Neural progenitor cell (in vitro differentiated cells): Measurements from ENCODE around the gene ADAM20. TPM values are rescaled to one million over a fixed set of nuclear protein-coding genes. Genes with fewer than 3 reads are reported as not detected.
A peak's percentile ranks its signal among the peaks of the same experiment; 100 is the strongest.

Source experiments
- DNase-seq: peaks from one replicate; pipeline ENCODE4 v3.0.0-alpha.2; 2016; ENCODE audit warnings: low spot score
- H2AFZ ChIP-seq: fragments of 200-600 bp; sonication (generic); replicated peaks from 2 replicates; pipeline ENCODE4 v1.6.1; 2016; ENCODE audit warnings: antibody characterized with exemption
- H3F3A ChIP-seq: fragments of 200-600 bp; sonication (generic); 2 replicates; pipeline ENCODE4 v1.6.1; 2016; ENCODE audit warnings: antibody characterized with exemption, low read depth
- H3K27ac ChIP-seq: fragments of 200-600 bp; sonication (generic); 2 replicates; pipeline ENCODE4 v1.5.1; 2016; ENCODE audit warnings: mild to moderate bottlenecking
- H3K27me3 ChIP-seq: fragments of 200-600 bp; sonication (generic); 2 replicates; pipeline ENCODE4 v1.6.1; 2016; ENCODE audit warnings: mild to moderate bottlenecking, moderate library complexity
- H3K36me3 ChIP-seq: fragments of 200-600 bp; sonication (generic); 2 replicates; pipeline ENCODE4 v1.5.1; 2016
- H3K4me1 ChIP-seq: fragments of 200-600 bp; sonication (generic); 2 replicates; pipeline ENCODE4 v1.6.1; 2016; ENCODE audit warnings: mixed run types
- H3K4me2 ChIP-seq: fragments of 200-600 bp; sonication (generic); 2 replicates; pipeline ENCODE4 v1.6.1; 2016
- H3K4me3 ChIP-seq: fragments of 200-600 bp; sonication (generic); 2 replicates; pipeline ENCODE4 v1.5.1; 2016
- H3K79me2 ChIP-seq: fragments of 200-600 bp; sonication (generic); 2 replicates; pipeline ENCODE4 v1.6.1; 2016; ENCODE audit warnings: low read depth
- H3K9ac ChIP-seq: fragments of 200-600 bp; sonication (generic); 2 replicates; pipeline ENCODE4 v1.6.1; 2016
- H3K9me3 ChIP-seq: fragments of 200-600 bp; sonication (generic); 2 replicates; pipeline ENCODE4 v1.5.1; 2016; ENCODE audit warnings: low read depth
- H4K20me1 ChIP-seq: fragments of 200-600 bp; sonication (generic); 2 replicates; pipeline ENCODE4 v1.6.1; 2016; ENCODE audit warnings: low read depth
- H3K27ac Mint-ChIP-seq: 3 replicates; pipeline ENCODE4 v1.8.0; 2021; ENCODE audit warnings: mixed read lengths
- H3K27me3 Mint-ChIP-seq: 2 replicates; pipeline ENCODE4 v1.8.0; 2022; ENCODE audit warnings: low read depth, mild to moderate bottlenecking, inconsistent platforms, moderate library complexity, mixed read lengths; ENCODE audit not compliant: insufficient read depth
- H3K36me3 Mint-ChIP-seq: 3 replicates; pipeline ENCODE4 v1.8.0; 2021; ENCODE audit warnings: mixed read lengths
- H3K4me1 Mint-ChIP-seq: 3 replicates; pipeline ENCODE4 v1.8.0; 2021; ENCODE audit warnings: mixed read lengths
- H3K4me3 Mint-ChIP-seq: 3 replicates; pipeline ENCODE4 v1.8.0; 2021; ENCODE audit warnings: mild to moderate bottlenecking, moderate library complexity, mixed read lengths
- H3K9me3 Mint-ChIP-seq: 3 replicates; pipeline ENCODE4 v1.8.0; 2020; ENCODE audit warnings: mixed read lengths
- EZH2 ChIP-seq: fragments of 200-600 bp; sonication (generic); IDR thresholded peaks from 2 replicates; pipeline ENCODE4 v1.6.1; 2017; ENCODE audit warnings: antibody characterized with exemption, mild to moderate bottlenecking, moderate library complexity
- EZH2phosphoT487 ChIP-seq: fragments of 200-600 bp; sonication (generic); IDR thresholded peaks from 2 replicates; pipeline ENCODE4 v1.6.1; 2017; ENCODE audit warnings: antibody characterized with exemption
- total RNA-seq: library from RNA; depleted of rRNA; stranded (reverse); fragments of >200 nt; gene quantifications from 2 replicates; pipeline ENCODE4 v1.2.3, GENCODE V29; 2015; ENCODE audit warnings: low replicate concordance
- TF ChIP-seq, protein P1 (sequence below): fragments of 200-600 bp; sonication (generic); IDR thresholded peaks from 2 replicates; pipeline ENCODE4 v1.5.1; 2017; ENCODE audit warnings: antibody characterized with exemption, mild to moderate bottlenecking

Gene ADAM20
- total RNA-seq, 1 donor from 2014 or later, result 2.0 TPM

DNA sequence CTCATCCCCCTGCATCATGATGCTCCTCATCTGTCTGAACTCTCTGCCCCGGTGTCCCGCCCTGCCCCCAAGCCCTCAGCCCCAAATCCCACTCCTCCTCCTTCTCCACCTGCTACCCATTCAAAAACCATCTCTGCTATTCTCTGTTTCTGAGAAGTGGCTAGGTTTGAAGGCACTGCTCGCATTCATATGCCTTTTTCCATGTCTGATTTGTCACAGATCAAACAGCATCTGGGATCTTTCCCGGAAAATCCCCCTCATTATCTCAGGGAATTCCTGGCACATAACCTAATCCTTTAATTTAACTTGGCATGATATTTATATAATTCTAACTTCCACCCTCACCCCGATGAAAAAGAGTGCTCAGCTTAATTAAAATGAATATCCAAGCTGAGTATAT, 3.3 kb upstream of the ADAM20 start:
- Mint-ChIP-seq H3K27me3 (no peaks in the 10 kb centered on the region), H3K27ac (no peak overlapping the region), H3K4me1 (peaks cover 8% of the 10 kb centered on the region), H3K36me3 (peaks cover 19% of the 10 kb centered on the region), H3K4me3 (no peak overlapping the region), H3K9me3 (peaks cover 36% of the 10 kb centered on the region)
- no peaks in the 10 kb centered on the region for H3K9me3 ChIP-seq
- H3K79me2 ChIP-seq, result no peaks in the 10 kb centered on the region
- TF ChIP-seq EZH2phosphoT487, result no peak
- TF ChIP-seq EZH2, result no peak
- TF ChIP-seq, protein P1, sequence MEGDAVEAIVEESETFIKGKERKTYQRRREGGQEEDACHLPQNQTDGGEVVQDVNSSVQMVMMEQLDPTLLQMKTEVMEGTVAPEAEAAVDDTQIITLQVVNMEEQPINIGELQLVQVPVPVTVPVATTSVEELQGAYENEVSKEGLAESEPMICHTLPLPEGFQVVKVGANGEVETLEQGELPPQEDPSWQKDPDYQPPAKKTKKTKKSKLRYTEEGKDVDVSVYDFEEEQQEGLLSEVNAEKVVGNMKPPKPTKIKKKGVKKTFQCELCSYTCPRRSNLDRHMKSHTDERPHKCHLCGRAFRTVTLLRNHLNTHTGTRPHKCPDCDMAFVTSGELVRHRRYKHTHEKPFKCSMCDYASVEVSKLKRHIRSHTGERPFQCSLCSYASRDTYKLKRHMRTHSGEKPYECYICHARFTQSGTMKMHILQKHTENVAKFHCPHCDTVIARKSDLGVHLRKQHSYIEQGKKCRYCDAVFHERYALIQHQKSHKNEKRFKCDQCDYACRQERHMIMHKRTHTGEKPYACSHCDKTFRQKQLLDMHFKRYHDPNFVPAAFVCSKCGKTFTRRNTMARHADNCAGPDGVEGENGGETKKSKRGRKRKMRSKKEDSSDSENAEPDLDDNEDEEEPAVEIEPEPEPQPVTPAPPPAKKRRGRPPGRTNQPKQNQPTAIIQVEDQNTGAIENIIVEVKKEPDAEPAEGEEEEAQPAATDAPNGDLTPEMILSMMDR, result no peak
- H3K36me3 ChIP-seq, result peaks cover 2% of the 10 kb centered on the region
- H3F3A ChIP-seq, result no peaks in the 10 kb centered on the region
- H3K27ac ChIP-seq, result no peak overlapping the region
- no peak overlapping the region for H3K4me3 ChIP-seq
- DNase-seq, result no peak
- no peaks in the 10 kb centered on the region for H3K4me1 ChIP-seq
- no peak overlapping the region for H2AFZ ChIP-seq
- H3K4me2 ChIP-seq, result no peak overlapping the region
- no peaks in the 10 kb centered on the region for H4K20me1 ChIP-seq
- H3K27me3 ChIP-seq, result no peaks in the 10 kb centered on the region
- no peak overlapping the region for H3K9ac ChIP-seq

DNA sequence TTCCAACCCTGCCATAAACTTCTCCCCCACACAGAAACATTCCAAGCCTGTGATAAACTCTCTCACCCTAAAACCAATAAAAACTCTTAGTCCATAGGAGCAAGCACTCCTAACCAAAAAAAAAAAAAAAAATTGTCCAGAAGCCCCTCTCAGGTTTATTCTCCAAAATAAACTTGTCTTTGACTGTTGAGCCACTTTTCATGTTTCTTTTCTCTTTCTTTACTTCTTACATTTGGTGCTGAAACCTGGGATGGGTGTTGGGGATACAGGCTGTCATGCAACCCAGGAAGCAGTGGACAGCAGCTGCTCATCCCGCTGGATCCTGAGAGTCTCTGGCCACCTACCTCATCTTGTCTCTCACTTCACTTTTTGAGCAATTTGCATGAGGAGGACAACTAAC, 2.0 kb upstream of the ADAM20 start:
- DNase-seq, result no peak
- Mint-ChIP-seq H3K36me3 (peaks cover 26% of the 10 kb centered on the region), H3K27me3 (no peaks in the 10 kb centered on the region), H3K4me3 (peak overlapping the region; percentile 5), H3K27ac (no peak overlapping the region), H3K9me3 (peaks cover 40% of the 10 kb centered on the region), H3K4me1 (peaks cover 8% of the 10 kb centered on the region)
- H3K4me1 ChIP-seq, result no peaks in the 10 kb centered on the region
- TF ChIP-seq EZH2 (no peak), EZH2phosphoT487 (no peak)
- TF ChIP-seq, protein P1, result no peak
- H3K9me3 ChIP-seq, result no peaks in the 10 kb centered on the region
- no peaks in the 10 kb centered on the region for H3K27me3 ChIP-seq
- H3K79me2 ChIP-seq, result no peaks in the 10 kb centered on the region
- no peak overlapping the region for H3K27ac ChIP-seq
- no peak overlapping the region for H2AFZ ChIP-seq
- H3K9ac ChIP-seq, result no peak overlapping the region
- H3F3A ChIP-seq, result no peaks in the 10 kb centered on the region
- no peak overlapping the region for H3K4me3 ChIP-seq
- H3K4me2 ChIP-seq, result no peak overlapping the region
- peaks cover 7% of the 10 kb centered on the region for H3K36me3 ChIP-seq
- no peaks in the 10 kb centered on the region for H4K20me1 ChIP-seq

DNA sequence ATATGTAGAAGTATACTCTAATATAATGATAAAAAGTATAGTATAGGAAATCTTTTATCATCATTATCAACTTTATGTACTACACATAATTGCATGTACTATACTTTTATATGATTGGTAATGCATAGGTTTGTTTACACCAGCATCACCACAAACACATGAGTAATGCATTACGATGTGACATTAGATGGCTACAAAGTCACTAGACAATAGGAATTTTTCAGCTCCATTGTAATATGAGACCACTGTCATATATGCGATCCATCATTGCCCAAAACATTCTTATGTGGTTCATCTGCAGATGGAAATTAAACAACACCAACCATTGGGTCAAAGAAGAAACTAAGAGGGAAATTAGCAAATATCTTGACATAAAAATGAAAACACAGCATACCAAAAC, 4.4 kb downstream of the ADAM20 start:
- TF ChIP-seq, protein P1, result no peak
- TF ChIP-seq EZH2phosphoT487 (no peak), EZH2 (no peak)
- no peak overlapping the region for H3K4me2 ChIP-seq
- Mint-ChIP-seq H3K4me1 (peaks cover 6% of the 10 kb centered on the region), H3K9me3 (peaks cover 12% of the 10 kb centered on the region), H3K27me3 (no peaks in the 10 kb centered on the region), H3K36me3 (peaks cover 12% of the 10 kb centered on the region), H3K27ac (no peak overlapping the region), H3K4me3 (no peak overlapping the region)
- H3K9ac ChIP-seq, result no peak overlapping the region
- H3K36me3 ChIP-seq, result peaks cover 7% of the 10 kb centered on the region
- no peak overlapping the region for H3K27ac ChIP-seq
- H3K9me3 ChIP-seq, result no peaks in the 10 kb centered on the region
- H3K27me3 ChIP-seq, result no peaks in the 10 kb centered on the region
- no peak for DNase-seq
- H3K4me3 ChIP-seq, result no peak overlapping the region
- H3K79me2 ChIP-seq, result no peaks in the 10 kb centered on the region
- no peaks in the 10 kb centered on the region for H4K20me1 ChIP-seq
- no peak overlapping the region for H2AFZ ChIP-seq
- H3F3A ChIP-seq, result no peaks in the 10 kb centered on the region
- peaks cover 7% of the 10 kb centered on the region for H3K4me1 ChIP-seq
